Neural progenitor cell (in vitro differentiated cells): ENCODE measurements around the gene ANKHD1.

Source experiments
- CTCF ChIP-seq: fragments of 200-600 bp; sonication (generic); IDR thresholded peaks from 2 replicates; pipeline ENCODE4 v1.5.1; 2017; ENCODE audit warnings: antibody characterized with exemption, mild to moderate bottlenecking
- EZH2 ChIP-seq: fragments of 200-600 bp; sonication (generic); IDR thresholded peaks from 2 replicates; pipeline ENCODE4 v1.6.1; 2017; ENCODE audit warnings: antibody characterized with exemption, mild to moderate bottlenecking, moderate library complexity

GRCh38 chr5:140570488-140570887 lies 168.9 kb downstream of the ANKHD1 start:
- no peak for TF ChIP-seq CTCF
- no peak for TF ChIP-seq EZH2
